ENCODE measurements around the gene CRMP1. TPM values are rescaled to one million over a fixed set of nuclear protein-coding genes. Genes with fewer than 3 reads are reported as not detected.

The CRMP1 gene
- polyA plus RNA-seq (2013, experiment 1 of 2): 16.9 TPM
- 16.6 TPM for polyA plus RNA-seq (2013, experiment 2 of 2)

DNA sequence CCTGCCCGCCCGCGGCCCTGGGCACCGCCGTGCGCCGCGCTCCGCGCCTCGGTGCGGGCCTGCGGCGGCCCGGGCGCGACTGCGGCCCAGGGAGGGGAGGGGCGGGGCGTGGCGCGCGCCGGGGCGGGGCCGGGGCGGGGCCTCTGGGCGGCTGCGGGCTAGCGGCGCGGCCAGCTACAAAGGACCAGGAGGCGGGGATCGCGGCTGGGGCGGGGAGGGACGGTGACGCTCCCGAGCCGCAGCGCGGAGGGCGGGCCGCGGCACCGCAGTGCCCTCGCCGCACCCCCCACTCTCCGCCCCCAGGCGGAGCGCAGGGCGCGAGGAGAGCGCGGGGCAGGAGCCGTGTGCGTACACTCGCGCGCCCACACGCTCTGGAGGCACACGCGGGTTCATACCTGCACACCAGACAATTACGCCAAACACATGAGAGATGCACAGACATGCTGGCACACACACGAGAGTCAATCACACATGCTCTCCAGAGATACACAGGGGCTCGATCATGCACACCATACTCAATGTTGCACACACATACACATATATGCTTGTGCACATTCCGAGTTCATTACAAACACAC, at the start of gene CRMP1:
TSS of gene CRMP1 (minus strand) at position 83 of the 577 bp plus-strand sequence. CDS start 117 bp downstream, outside the sequence.
- Histone ChIP-seq H3K4me2 (ENCODE audit: low read length, poor library complexity, severe bottlenecking) (no peak within 1 kb of the TSS), H3K18ac (ENCODE audit: low read depth in 1 of 2, low read length in 2 of 2) (no peak within 1 kb of the TSS), H3K27ac (ENCODE audit: low read length, poor library complexity, severe bottlenecking) (no peak within 1 kb of the TSS), H4K8ac (ENCODE audit: low read length) (no peak within 1 kb of the TSS), H2AFZ (ENCODE audit: low read depth, low read length) (peak within 1 kb of the TSS; percentile 16), H4K91ac (ENCODE audit: low read length) (no peak within 1 kb of the TSS), H3K4me3 (ENCODE audit: insufficient read depth in 1 of 2, low read depth in 1 of 2, low read length in 2 of 2) (no peak within 1 kb of the TSS), H3K9me3 (ENCODE audit: control insufficient read depth, low read length) (peaks cover 4% of the 10 kb centered on the region), H3K4ac (ENCODE audit: low read depth in 1 of 2, low read length in 2 of 2) (no peak within 1 kb of the TSS), H2BK120ac (ENCODE audit: low read depth, low read length) (no peak within 1 kb of the TSS), H3K9ac (ENCODE audit: low read length) (no peak within 1 kb of the TSS), H2BK15ac (ENCODE audit: low read depth, poor library complexity, severe bottlenecking) (no peak within 1 kb of the TSS), H3K23ac (ENCODE audit: low read length in 2 of 2) (no peak within 1 kb of the TSS), H2BK12ac (ENCODE audit: low read length in 2 of 2) (no peak within 1 kb of the TSS), H3K27me3 (ENCODE audit: control insufficient read depth in 1 of 2, insufficient read depth in 1 of 2, low read length in 2 of 2) (peaks cover 78 to 87% of the 10 kb centered on the region in 2 experiments), H2BK5ac (ENCODE audit: low read depth, low read length, poor library complexity, severe bottlenecking) (no peak within 1 kb of the TSS), H2AK5ac (ENCODE audit: low read length, severe bottlenecking) (no peak within 1 kb of the TSS), H3K36me3 (ENCODE audit: control insufficient read depth in 1 of 2, insufficient read depth in 2 of 2, low read depth in 1 of 2, low read length in 2 of 2) (no peaks in the 10 kb centered on the region), H3K4me1 (ENCODE audit: control insufficient read depth, insufficient read depth, low read depth, low read length) (peaks cover 21% of the 10 kb centered on the region), H3K14ac (ENCODE audit: low read length in 2 of 2) (peak within 1 kb of the TSS in 1 of 2 experiments; percentile 29), H3K79me1 (replicated peaks; ENCODE audit: low read length, poor library complexity, severe bottlenecking) (no peaks in the 10 kb centered on the region)
- 9% methylated on average over 32 of the region's 67 CpGs for WGBS
- no peak for DNase-seq

DNA sequence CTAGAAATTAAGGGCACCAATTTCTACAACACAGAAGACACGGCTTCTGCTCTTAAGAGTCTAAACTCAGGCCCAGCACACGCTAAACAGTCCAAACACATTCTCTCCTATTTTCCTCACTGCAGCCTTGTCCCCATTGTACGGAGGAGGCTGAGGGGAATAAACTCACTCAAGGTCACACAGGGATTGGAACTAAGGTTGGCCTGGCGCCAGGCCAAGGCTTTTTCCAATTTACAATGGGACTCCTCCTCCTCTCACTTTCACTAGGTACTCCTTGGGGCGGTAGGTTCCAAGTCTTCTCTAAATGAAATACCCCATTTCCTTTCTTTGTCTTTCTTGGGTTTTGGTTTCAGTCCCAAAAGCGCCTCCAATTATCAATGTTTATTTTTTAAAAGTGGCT, 48.7 kb upstream of the CRMP1 start:
- H2AK5ac ChIP-seq (ENCODE audit: low read length, severe bottlenecking): no peak overlapping the region

DNA sequence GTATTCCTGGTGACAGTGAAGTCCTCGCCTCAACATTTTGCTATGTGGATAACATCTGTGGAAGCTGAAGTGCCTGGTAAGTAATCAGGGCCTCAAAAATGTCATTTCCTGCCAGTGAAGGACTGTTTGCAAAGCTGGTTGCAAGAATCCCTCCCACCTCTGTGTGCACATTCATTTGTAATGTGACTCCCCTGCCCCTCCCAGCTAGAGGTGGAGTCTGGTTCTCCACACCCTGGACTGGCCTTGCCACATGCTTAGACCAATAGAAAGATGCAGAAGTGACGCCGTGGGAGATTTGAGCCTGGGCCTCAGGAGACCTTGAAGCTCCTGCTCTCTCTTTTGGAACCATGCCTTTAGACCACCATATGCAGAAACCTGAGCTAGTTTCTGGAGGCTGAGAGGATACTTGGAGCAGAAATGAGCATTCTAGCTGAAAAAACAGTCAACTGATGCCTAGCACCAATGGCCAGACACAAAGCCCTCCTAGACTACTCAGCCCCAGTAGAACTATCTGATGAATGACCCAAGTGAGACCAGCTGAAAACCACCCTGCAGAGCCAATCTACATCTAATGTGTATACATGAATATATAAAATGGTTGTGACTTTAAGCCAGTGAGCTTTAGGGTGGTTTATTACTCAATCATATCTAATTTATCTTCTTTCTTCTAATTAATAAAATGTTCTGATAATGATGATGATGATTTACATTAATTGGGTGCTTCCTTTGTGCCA, 47.8 kb upstream of the CRMP1 start:
- H3K4ac ChIP-seq (ENCODE audit: low read depth in 1 of 2, low read length in 2 of 2): no peak overlapping the region
- no peak overlapping the region for H3K4me3 ChIP-seq (ENCODE audit: insufficient read depth in 1 of 2, low read depth in 1 of 2, low read length in 2 of 2)
- H3K27ac ChIP-seq (ENCODE audit: low read length, poor library complexity, severe bottlenecking): no peak overlapping the region
- H2BK120ac ChIP-seq (ENCODE audit: low read depth, low read length): no peak overlapping the region
- H3K4me1 ChIP-seq (ENCODE audit: control insufficient read depth, insufficient read depth, low read depth, low read length): no peaks in the 10 kb centered on the region
- no peak overlapping the region for H4K91ac ChIP-seq (ENCODE audit: low read length)
- H2AK5ac ChIP-seq (ENCODE audit: low read length, severe bottlenecking): no peak overlapping the region
- H3K79me1 ChIP-seq (replicated peaks; ENCODE audit: low read length, poor library complexity, severe bottlenecking): no peaks in the 10 kb centered on the region
- peak; percentile 10 for DNase-seq
- peaks cover 8% of the 10 kb centered on the region for H3K9me3 ChIP-seq (ENCODE audit: control insufficient read depth, low read length)
- H3K23ac ChIP-seq (ENCODE audit: low read length in 2 of 2): no peak overlapping the region
- peaks cover 0 to 24% of the 10 kb centered on the region in 2 experiments for H3K27me3 ChIP-seq (ENCODE audit: control insufficient read depth in 1 of 2, insufficient read depth in 1 of 2, low read length in 2 of 2)
- no peak overlapping the region for H3K4me2 ChIP-seq (ENCODE audit: low read length, poor library complexity, severe bottlenecking)
- H3K18ac ChIP-seq (ENCODE audit: low read depth in 1 of 2, low read length in 2 of 2): no peak overlapping the region
- no peak overlapping the region for H2AFZ ChIP-seq (ENCODE audit: low read depth, low read length)
- no peak overlapping the region for H2BK5ac ChIP-seq (ENCODE audit: low read depth, low read length, poor library complexity, severe bottlenecking)
- no peak overlapping the region for H2BK15ac ChIP-seq (ENCODE audit: low read depth, poor library complexity, severe bottlenecking)
- H2BK12ac ChIP-seq (ENCODE audit: low read length in 2 of 2): no peak overlapping the region
- WGBS: 22% methylated on average over 3 of the region's 3 CpGs
- no peak overlapping the region for H3K9ac ChIP-seq (ENCODE audit: low read length)
- H4K8ac ChIP-seq (ENCODE audit: low read length): peak overlapping the region; percentile 29
- H3K14ac ChIP-seq (ENCODE audit: low read length in 2 of 2): no peak overlapping the region
- no peaks in the 10 kb centered on the region for H3K36me3 ChIP-seq (ENCODE audit: control insufficient read depth in 1 of 2, insufficient read depth in 2 of 2, low read depth in 1 of 2, low read length in 2 of 2)

More for the DNA sequence above, 48.7 kb upstream of the CRMP1 start:
- Histone ChIP-seq H2AFZ (ENCODE audit: low read depth, low read length) (no peak overlapping the region), H3K79me1 (replicated peaks; ENCODE audit: low read length, poor library complexity, severe bottlenecking) (no peaks in the 10 kb centered on the region), H4K8ac (ENCODE audit: low read length) (no peak overlapping the region), H3K36me3 (ENCODE audit: control insufficient read depth in 1 of 2, insufficient read depth in 2 of 2, low read depth in 1 of 2, low read length in 2 of 2) (no peaks in the 10 kb centered on the region), H3K9me3 (ENCODE audit: control insufficient read depth, low read length) (peaks cover 8% of the 10 kb centered on the region), H3K14ac (ENCODE audit: low read length in 2 of 2) (no peak overlapping the region), H4K91ac (ENCODE audit: low read length) (no peak overlapping the region), H2BK15ac (ENCODE audit: low read depth, poor library complexity, severe bottlenecking) (no peak overlapping the region), H2BK12ac (ENCODE audit: low read length in 2 of 2) (no peak overlapping the region), H2BK5ac (ENCODE audit: low read depth, low read length, poor library complexity, severe bottlenecking) (no peak overlapping the region), H3K23ac (ENCODE audit: low read length in 2 of 2) (no peak overlapping the region), H3K27ac (ENCODE audit: low read length, poor library complexity, severe bottlenecking) (no peak overlapping the region), H3K4me2 (ENCODE audit: low read length, poor library complexity, severe bottlenecking) (no peak overlapping the region), H3K4ac (ENCODE audit: low read depth in 1 of 2, low read length in 2 of 2) (no peak overlapping the region), H3K4me3 (ENCODE audit: insufficient read depth in 1 of 2, low read depth in 1 of 2, low read length in 2 of 2) (no peak overlapping the region), H2BK120ac (ENCODE audit: low read depth, low read length) (no peak overlapping the region), H3K18ac (ENCODE audit: low read depth in 1 of 2, low read length in 2 of 2) (no peak overlapping the region), H3K9ac (ENCODE audit: low read length) (no peak overlapping the region), H3K27me3 (ENCODE audit: control insufficient read depth in 1 of 2, insufficient read depth in 1 of 2, low read length in 2 of 2) (peaks cover 0 to 24% of the 10 kb centered on the region in 2 experiments), H3K4me1 (ENCODE audit: control insufficient read depth, insufficient read depth, low read depth, low read length) (no peaks in the 10 kb centered on the region)
- no peak for DNase-seq
- 60% methylated on average over 6 of the region's 6 CpGs for WGBS

DNA sequence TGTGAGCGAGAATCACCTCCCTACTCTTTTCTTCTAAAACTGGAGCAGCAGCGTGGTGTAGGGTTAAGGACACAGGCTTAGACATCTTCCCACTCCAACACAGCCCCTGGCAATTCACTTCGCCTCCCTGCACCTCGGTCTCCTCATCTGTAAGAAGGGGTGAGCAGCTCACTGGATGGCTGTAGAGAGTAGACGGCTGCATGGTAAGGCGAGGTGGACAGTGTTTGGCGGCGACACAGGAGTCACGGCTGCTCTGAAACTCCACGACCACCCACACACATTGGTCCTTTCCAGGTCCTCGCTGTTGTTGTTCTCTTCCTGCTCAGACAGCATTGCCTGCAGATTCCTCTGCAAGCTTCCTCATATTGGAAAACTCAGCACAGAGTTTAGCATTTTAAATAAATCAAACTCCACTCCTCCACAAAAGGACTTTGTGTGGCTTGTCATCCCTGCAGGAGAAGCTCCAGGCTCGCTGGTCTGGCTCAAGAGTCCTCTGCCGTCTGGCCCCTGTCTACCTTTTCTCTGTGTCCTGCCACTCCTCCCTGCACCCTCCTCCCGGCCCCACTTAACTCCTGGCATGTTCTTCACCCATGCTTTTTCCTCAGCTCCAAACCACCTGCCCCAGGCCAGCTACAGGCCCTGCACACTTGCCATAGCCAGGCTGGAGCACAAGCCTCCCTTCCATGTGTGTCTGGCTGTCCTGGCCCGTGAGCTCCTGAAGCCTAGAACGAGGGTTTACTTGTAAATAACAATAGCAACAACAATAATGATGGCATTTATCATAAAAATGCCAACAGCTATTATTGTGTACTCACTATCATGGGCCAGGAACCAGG, 41.3 kb upstream of the CRMP1 start:
- H2AK5ac ChIP-seq (ENCODE audit: low read length, severe bottlenecking): no peak overlapping the region

More for the DNA sequence above, 41.3 kb upstream of the CRMP1 start:
- no peaks in the 10 kb centered on the region for H3K79me1 ChIP-seq (replicated peaks; ENCODE audit: low read length, poor library complexity, severe bottlenecking)
- H3K36me3 ChIP-seq (ENCODE audit: control insufficient read depth in 1 of 2, insufficient read depth in 2 of 2, low read depth in 1 of 2, low read length in 2 of 2): no peaks in the 10 kb centered on the region
- no peak overlapping the region for H4K91ac ChIP-seq (ENCODE audit: low read length)
- H2BK15ac ChIP-seq (ENCODE audit: low read depth, poor library complexity, severe bottlenecking): no peak overlapping the region
- no peak overlapping the region for H3K27ac ChIP-seq (ENCODE audit: low read length, poor library complexity, severe bottlenecking)
- H4K8ac ChIP-seq (ENCODE audit: low read length): no peak overlapping the region
- peaks cover 19 to 51% of the 10 kb centered on the region in 2 experiments for H3K27me3 ChIP-seq (ENCODE audit: control insufficient read depth in 1 of 2, insufficient read depth in 1 of 2, low read length in 2 of 2)
- no peak overlapping the region for H3K4me2 ChIP-seq (ENCODE audit: low read length, poor library complexity, severe bottlenecking)
- peaks cover 2% of the 10 kb centered on the region for H3K4me1 ChIP-seq (ENCODE audit: control insufficient read depth, insufficient read depth, low read depth, low read length)
- no peak overlapping the region for H2BK12ac ChIP-seq (ENCODE audit: low read length in 2 of 2)
- no peak overlapping the region for H3K14ac ChIP-seq (ENCODE audit: low read length in 2 of 2)
- no peak overlapping the region for H3K23ac ChIP-seq (ENCODE audit: low read length in 2 of 2)
- no peak for DNase-seq
- H2BK5ac ChIP-seq (ENCODE audit: low read depth, low read length, poor library complexity, severe bottlenecking): no peak overlapping the region
- H2BK120ac ChIP-seq (ENCODE audit: low read depth, low read length): no peak overlapping the region
- no peak overlapping the region for H2AFZ ChIP-seq (ENCODE audit: low read depth, low read length)
- no peak overlapping the region for H3K4ac ChIP-seq (ENCODE audit: low read depth in 1 of 2, low read length in 2 of 2)
- no peak overlapping the region for H3K4me3 ChIP-seq (ENCODE audit: insufficient read depth in 1 of 2, low read depth in 1 of 2, low read length in 2 of 2)
- no peaks in the 10 kb centered on the region for H3K9me3 ChIP-seq (ENCODE audit: control insufficient read depth, low read length)
- no peak overlapping the region for H3K9ac ChIP-seq (ENCODE audit: low read length)
- H3K18ac ChIP-seq (ENCODE audit: low read depth in 1 of 2, low read length in 2 of 2): no peak overlapping the region
- 59% methylated on average over 12 of the region's 16 CpGs for WGBS

All from mesenchymal stem cell (in vitro differentiated cells and primary cell).